Measurements from ENCODE around the gene CD180. TPM values are rescaled to one million over a fixed set of nuclear protein-coding genes. Genes with fewer than 3 reads are reported as not detected.

Gene CD180
- total and polyA plus RNA-seq, 3 donors from 2014 or later: 0.08 to 1.1 (median 0.37) TPM

DNA sequence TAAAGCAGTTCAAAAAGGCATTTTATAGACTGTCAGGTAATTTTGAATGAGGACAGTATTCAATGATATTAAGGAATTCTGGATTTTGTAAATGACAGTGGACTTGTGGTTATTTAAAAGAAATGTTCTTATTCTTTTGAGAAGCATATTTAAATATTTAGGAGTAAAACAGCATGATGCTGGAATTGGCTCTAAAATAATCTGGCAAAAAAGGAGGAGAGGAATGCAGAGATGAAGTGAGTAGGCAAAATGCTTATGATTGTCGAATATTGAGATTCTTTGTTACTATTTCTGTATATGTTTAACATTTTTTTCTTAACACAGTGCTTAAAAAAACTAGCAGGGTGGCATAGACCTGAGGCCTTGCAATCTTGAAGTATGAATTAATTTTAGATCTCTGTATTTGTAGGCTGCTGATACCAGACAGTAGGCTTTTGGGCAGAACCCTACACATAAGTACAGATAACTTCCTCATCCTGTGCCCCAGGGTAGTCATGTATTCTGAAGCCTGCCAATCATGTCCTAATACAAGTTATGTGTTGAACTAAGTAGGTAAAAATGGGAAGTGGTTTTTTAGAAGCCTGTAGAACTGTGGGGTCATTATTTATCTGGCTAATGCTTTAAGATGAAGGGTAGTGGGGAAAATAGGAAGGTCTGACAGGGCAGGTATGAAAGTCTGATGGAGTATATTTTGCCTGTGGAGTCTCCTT lies 9.4 kb downstream of the CD180 start:
- peaks cover under 1% of the 10 kb centered on the region for H3K4me1 ChIP-seq
- H3K27ac ChIP-seq: no peak overlapping the region
- no peaks in the 10 kb centered on the region for H3K27me3 ChIP-seq
- no peaks in the 10 kb centered on the region for H3K9me3 ChIP-seq
- H3K4me3 ChIP-seq: no peak overlapping the region
- DNase-seq: no peak
- 55 to 58% methylated on average over 1 of the region's 1 CpG for WGBS, 2 donors
- no peaks in the 10 kb centered on the region for H3K36me3 ChIP-seq (ENCODE audit: low read depth, missing control alignments)
- TF ChIP-seq, protein P1, sequence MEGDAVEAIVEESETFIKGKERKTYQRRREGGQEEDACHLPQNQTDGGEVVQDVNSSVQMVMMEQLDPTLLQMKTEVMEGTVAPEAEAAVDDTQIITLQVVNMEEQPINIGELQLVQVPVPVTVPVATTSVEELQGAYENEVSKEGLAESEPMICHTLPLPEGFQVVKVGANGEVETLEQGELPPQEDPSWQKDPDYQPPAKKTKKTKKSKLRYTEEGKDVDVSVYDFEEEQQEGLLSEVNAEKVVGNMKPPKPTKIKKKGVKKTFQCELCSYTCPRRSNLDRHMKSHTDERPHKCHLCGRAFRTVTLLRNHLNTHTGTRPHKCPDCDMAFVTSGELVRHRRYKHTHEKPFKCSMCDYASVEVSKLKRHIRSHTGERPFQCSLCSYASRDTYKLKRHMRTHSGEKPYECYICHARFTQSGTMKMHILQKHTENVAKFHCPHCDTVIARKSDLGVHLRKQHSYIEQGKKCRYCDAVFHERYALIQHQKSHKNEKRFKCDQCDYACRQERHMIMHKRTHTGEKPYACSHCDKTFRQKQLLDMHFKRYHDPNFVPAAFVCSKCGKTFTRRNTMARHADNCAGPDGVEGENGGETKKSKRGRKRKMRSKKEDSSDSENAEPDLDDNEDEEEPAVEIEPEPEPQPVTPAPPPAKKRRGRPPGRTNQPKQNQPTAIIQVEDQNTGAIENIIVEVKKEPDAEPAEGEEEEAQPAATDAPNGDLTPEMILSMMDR (IDR thresholded peaks at IDR 0.05): no peak
- TF ChIP-seq POLR2A (IDR thresholded peaks at IDR 0.05): no peak
- intact Hi-C loops (cut with DNase I; ENCODE audit: low total_unique reads): no loop called here

DNA sequence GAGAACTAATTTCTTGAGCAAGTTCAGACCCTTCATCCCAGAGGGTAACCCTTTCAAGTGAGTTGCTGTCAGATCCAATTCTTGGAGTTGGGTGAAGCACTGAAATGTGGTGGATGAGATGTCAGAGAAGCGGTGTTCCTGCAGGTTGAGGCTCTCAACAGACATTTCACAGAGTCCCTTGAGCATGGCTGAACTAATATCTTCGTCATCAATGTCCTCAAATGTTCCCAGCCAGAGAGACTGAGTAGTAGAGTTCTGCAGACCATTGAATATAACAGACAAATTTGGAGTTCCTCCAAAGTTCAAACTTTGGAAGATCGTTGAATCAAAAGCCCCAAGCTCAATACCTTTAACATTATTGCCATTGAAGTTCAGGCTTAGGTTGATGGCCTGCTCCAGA lies 12.7 kb downstream of the CD180 start:
- intact Hi-C loops (cut with DNase I; ENCODE audit: low total_unique reads): no loop called here

DNA sequence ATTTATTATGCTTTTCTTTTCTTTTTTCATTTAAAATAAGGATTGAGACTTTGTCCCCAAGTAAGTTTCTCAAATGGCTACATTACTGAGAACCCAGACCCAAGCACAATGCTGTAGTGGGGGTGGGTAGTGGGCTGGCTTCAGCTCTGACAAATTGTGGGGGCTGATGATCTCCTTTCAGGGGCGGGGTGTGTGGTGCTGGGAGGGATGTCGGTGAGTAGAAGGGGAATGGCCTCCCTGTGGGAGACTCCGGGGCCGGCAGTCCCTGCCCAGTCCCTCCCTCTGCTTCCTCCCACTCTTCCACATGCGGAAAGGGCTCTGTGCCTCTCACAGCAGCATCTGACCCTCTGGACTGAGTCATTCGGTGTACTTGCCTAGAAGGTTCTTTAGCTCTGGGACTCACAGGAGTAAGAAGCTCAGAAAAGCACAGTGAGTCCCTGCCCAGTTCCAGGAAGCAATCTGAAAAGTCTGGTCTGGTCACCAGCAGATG lies 14.3 kb downstream of the CD180 start:
- Histone ChIP-seq H3K9me3 (no peaks in the 10 kb centered on the region), H3K4me1 (peaks cover 8% of the 10 kb centered on the region), H3K27me3 (no peaks in the 10 kb centered on the region), H3K4me3 (no peak overlapping the region), H3K27ac (peak overlapping the region; percentile 55 to 77), H3K36me3 (ENCODE audit: low read depth, missing control alignments) (no peaks in the 10 kb centered on the region)
- intact Hi-C loops (cut with DNase I; ENCODE audit: low total_unique reads): no loop called here
- peak; percentile 78 for DNase-seq
- TF ChIP-seq POLR2A (IDR thresholded peaks at IDR 0.05): no peak
- TF ChIP-seq, protein P1 (IDR thresholded peaks at IDR 0.05): no peak
- 27 to 40% methylated on average over 5 to 6 of the region's 6 CpGs for WGBS, 2 donors

More for the DNA sequence above, 12.7 kb downstream of the CD180 start:
- DNase-seq: no peak
- H3K4me1 ChIP-seq: peaks cover 8% of the 10 kb centered on the region
- H3K27ac ChIP-seq: no peak overlapping the region
- WGBS, 2 donors: 89 to 94% methylated on average over 3 of the region's 3 CpGs
- no peak overlapping the region for H3K4me3 ChIP-seq
- no peaks in the 10 kb centered on the region for H3K27me3 ChIP-seq
- no peaks in the 10 kb centered on the region for H3K36me3 ChIP-seq (ENCODE audit: low read depth, missing control alignments)
- TF ChIP-seq POLR2A (IDR thresholded peaks at IDR 0.05): no peak
- TF ChIP-seq, protein P1 (IDR thresholded peaks at IDR 0.05): no peak
- no peaks in the 10 kb centered on the region for H3K9me3 ChIP-seq

DNA sequence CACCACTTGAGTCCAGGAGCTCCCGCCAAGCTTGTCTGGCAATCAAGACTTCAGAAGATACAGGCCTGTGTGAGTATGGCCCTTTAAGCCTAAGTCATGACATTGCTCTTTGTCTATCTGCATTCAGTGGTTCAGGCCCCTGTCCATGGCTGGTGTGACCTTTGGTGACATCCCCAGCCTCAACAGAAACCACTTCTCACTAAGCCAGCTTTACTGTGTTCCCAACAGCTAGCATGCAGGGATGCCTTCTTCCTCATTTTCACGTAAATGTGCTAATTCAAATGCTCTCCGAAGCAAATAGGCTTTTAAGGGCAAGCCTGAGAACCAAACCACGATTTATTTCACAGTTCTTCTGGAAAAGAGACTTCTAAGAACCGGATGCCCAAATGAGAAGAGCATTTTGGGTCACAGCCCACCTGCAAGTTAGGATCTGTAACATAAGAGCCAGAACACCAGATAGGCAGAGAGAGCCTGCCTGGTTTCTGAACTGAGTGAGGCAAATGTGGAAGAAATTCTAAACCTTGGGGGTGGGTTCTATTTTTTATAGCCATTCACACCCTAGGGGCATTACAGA lies 14.9 kb downstream of the CD180 start:
- TF ChIP-seq, protein P1 (IDR thresholded peaks at IDR 0.05): no peak
- TF ChIP-seq POLR2A (IDR thresholded peaks at IDR 0.05): no peak
- 52 to 60% methylated on average over 5 of the region's 5 CpGs for WGBS, 2 donors
- H3K9me3 ChIP-seq: no peaks in the 10 kb centered on the region
- intact Hi-C loops (cut with DNase I; ENCODE audit: low total_unique reads): no loop called here
- H3K27me3 ChIP-seq: no peaks in the 10 kb centered on the region
- no peak overlapping the region for H3K4me3 ChIP-seq
- peak overlapping the region; percentile 55 to 77 for H3K27ac ChIP-seq
- H3K4me1 ChIP-seq: peaks cover 8% of the 10 kb centered on the region
- no peaks in the 10 kb centered on the region for H3K36me3 ChIP-seq (ENCODE audit: low read depth, missing control alignments)
- DNase-seq: no peak
